ENCODE results near the gene ADSS1.

Gene ADSS1

DNA sequence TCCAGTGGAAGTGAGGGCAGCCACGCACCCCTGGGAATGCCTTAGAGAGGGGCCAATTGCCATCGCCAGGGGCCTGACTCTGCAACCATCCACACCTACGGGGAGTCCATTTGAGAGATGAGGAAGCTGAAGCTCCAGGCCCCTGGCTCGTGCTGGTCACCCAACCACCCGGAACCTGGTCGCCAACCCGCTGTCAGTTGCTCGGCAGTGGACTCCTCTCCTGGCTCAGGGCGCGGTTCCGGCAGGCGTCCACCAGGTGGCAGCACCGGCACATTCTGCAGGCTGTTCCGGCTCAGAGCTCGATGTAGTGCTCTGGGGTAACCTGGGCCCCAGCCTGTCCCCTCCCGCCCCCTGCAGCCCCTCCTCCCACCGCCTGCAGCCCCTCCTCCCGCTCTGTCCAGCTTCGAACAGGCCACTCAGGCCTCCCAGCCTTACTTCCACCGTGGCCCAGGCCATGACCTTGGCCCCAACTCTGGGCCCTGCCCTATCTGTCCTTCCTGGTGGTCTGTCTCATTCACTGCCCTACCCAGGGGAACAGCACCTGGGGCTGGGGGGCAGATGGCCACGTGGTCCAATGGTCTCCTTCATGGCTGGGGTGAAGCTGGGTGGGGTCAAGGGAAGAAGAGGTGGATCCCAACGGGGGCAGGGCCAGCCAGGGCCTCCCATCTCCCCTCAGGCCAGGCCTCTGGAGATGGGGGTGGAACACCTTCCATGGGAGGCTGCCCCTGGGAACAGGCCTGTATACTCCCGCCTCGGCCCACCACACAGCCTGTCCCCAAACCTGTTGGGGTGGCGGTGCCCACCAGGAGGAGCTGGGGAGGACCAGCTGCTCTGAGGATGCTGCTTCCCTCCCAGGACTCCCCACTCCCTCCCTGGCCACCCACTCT, 44.7 kb downstream of the ADSS1 start:
- DNase-seq (ENCODE audit: low read depth in 1 of 2, low spot score in 1 of 2), result peak; percentile 80 to 90

DNA sequence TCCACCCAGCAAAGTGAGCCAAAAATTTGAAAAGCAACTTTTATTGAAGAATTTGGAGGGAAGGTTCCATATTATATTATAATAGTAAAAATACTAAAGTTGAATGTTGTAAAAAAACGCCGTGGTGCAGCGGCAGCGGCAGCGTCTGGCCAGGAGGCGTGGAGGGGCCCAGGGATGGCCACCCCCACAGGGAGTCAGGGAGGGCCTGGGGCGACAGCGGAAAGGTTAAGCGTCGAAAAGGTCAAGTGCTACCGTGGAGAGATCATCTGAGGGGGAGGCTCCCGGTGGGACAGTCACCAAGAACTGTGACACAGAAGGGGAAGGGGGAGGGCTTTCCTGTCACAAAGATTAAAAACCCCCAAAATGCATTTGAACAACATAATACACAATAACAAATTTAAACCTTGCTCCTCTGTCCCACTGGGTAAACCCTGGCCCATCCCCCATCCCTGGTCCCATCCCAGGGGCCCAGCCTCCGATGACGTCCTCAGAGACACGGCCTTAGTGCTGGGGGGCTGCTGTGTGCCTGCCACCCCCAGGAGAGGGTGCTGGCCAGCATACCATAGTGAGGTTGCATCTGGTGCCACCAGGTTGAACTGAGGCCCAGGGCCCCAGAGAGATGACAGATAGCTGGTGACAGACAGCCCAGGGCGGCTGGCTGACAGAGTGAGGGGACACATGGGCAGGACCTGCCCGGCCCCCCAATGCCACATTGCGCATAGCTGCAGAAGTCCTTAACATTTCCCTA, 45.5 kb downstream of the ADSS1 start:
- no peak for DNase-seq (ENCODE audit: low read depth in 1 of 2, low spot score in 1 of 2)

- no peak for DNase-seq (ENCODE audit: low read depth in 1 of 2, low spot score in 1 of 2)
Measured at GRCh38 chr14:104770072-104770579, 46.1 kb downstream of the ADSS1 start.

GRCh38 chr14:104770851-104771272, 46.8 kb downstream of the ADSS1 start:
- no peak for DNase-seq (ENCODE audit: low read depth in 1 of 2, low spot score in 1 of 2)

GRCh38 chr14:104771374-104771773, 47.3 kb downstream of the ADSS1 start:
- DNase-seq (ENCODE audit: low read depth in 1 of 2, low spot score in 1 of 2), result no peak

DNA sequence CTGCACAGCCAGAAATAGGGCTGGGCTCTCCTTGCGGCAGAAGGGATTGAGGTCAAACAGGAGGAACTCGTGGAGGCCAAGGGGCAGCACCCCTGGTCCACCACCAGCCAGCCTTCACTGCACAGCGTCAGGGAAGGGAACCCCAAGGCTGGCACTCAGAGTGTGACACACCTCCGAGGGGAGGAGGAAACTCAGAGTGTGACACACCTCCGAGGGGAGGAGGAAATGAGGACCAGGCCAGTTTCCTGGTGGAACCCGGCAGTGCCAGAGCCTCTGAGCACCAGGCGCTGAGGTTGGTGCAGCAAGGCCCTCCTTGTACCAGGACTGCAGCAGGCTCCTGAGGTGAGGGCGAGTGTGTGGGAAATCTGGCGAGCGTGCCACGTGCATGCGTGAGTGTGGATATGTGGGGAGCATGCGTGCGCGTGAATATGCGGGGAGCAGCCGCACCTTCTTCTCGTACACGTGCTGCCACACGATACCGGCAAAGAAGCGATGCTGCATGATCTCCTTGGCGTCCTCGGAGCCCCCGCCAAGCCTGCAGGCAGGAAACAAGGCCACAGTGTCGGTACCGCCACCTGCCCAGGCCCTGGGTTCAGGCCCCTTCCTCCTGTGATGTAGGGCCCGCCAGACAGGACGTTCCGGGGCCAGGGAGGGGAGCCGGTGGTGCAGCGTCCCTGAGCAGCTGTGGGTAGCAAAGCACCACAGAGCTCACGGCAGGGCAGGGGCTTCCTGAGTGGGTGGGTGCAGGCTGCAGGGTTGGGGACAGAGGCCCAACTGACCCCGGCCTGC, 48.1 kb downstream of the ADSS1 start:
- DNase-seq (ENCODE audit: low read depth in 1 of 2, low spot score in 1 of 2), result no peak

DNA sequence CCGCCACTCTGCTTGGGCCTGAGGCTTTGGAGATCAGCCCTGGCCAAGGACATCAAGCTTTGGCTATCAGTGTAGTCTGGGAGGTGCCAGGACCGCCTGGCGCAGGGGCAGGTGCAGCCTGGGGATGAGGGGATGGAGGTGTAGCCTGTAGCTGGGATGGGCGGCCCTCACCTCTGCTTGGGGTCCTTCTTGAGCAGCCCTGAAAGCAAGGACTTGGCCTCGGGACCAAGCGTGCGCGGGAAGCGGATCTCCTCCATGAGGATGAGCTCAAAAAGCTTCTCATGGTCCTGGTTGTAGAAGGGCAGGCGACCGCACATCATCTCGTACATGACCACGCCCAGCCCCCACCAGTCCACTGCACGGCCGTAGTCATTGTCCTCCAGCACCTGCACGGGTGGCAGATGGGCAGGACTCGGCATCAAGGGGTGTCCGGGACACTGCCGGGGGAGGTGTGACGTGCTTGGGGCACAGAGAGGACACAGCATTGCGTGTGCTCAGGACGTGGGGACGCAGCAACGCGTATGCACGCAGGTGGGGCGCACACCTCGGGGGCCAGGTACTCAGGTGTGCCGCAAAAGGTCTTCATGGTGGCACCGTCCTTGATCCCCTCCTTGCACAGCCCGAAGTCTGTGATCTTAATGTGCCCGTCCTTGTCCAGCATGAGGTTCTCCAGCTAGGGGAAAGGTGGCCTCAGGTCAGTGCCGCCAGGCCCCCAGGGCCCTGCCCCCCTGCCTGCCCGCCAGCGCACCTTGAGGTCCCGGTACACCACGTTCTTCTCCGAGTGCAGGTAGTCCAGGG, 48.9 kb downstream of the ADSS1 start:
- no peak for DNase-seq (ENCODE audit: low read depth in 1 of 2, low spot score in 1 of 2)

- no peak for DNase-seq (ENCODE audit: low read depth in 1 of 2, low spot score in 1 of 2)
Measured at GRCh38 chr14:104773505-104774452, 49.8 kb downstream of the ADSS1 start.

DNA sequence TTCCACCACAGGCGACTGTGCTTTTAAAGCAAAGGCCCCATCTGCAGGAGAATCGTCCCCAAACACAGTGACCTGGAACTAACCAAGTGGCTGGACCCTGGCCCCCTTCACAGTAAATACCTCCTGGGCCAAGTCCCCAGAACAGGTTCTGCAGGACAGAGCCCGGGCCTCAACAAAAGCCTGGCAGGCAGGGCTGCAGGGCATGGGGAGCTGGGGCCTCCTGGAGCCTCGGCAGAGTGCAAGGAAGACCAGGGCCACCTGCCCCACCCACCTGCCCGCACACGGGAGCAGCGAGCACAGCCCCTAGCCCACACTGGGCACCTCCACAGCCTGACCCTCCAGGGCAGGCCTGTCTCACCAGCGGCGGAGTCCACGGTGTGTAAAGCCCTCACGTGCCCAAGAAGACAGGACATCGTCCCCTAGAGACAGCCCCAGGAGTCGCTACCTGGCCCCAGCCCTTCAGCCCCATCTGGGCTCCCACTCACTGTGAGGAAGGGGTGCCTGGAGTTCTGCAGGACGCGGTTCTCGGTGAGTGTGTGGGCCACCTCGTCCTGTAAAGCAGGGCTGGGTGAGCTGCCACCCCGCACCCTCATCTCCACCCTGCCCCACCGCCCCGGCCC, 50.5 kb downstream of the ADSS1 start:
- no peak for DNase-seq (ENCODE audit: low read depth in 1 of 2, low spot score in 1 of 2)

DNA sequence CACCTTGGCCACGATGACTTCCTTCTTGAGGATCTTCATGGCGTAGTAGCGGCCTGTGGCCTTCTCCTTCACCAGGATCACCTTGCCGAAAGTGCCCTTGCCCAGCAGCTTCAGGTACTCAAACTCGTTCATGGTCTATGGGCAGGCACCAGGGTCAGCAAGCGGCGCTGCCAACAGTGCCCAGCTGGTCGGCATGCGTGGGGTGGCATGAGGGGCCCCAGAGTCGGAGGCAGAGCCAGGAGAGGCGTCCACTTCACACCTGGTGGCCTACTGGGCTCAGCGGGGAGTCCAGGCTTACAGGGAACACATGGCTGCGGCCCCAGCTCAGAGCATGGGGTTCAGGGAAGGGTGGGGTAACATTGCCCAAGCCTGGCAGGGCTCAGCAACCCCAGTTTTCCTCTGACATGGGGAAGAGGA, 51.1 kb downstream of the ADSS1 start:
- no peak for DNase-seq (ENCODE audit: low read depth in 1 of 2, low spot score in 1 of 2)

- no peak for DNase-seq (ENCODE audit: low read depth in 1 of 2, low spot score in 1 of 2)
Measured at GRCh38 chr14:104776481-104776880, 52.5 kb downstream of the ADSS1 start.

- no peak for DNase-seq (ENCODE audit: low read depth in 1 of 2, low spot score in 1 of 2)
Measured at GRCh38 chr14:104776961-104777807, 53.2 kb downstream of the ADSS1 start.

GRCh38 chr14:104777808-104778249, 53.8 kb downstream of the ADSS1 start:
- no peak for DNase-seq (ENCODE audit: low read depth in 1 of 2, low spot score in 1 of 2)

DNA sequence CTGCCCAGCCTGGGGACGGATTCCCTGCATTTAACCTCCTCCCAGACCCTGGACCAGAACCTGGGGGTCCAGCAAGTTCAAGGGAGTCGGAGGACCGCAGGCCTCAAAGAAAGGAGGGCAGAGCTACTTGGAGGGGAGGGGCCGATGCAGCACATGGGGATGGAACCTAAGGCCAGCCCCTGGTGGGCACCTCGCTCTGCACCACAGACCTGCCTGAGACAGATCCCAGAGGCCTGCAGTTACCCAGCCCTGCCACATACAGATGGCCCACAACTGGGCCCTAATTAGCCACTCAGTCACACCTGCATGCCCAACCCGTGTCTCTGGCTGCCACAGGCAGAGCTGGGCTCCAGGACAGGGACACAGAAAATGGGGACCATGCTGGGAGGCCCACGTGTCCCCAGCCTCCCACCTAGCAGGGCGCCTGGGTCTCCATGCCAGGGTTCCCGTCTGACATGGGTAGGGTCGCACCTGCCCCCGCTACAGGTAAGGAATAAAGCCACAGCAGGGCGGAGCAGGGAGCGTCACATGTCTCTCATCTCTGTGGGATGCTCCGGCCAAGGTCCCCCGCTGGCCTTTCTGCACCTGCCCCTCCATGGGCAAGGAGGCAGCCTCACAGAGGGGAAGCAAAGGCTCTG, 54.8 kb downstream of the ADSS1 start:
- no peak for DNase-seq (ENCODE audit: low read depth in 1 of 2, low spot score in 1 of 2)

DNA sequence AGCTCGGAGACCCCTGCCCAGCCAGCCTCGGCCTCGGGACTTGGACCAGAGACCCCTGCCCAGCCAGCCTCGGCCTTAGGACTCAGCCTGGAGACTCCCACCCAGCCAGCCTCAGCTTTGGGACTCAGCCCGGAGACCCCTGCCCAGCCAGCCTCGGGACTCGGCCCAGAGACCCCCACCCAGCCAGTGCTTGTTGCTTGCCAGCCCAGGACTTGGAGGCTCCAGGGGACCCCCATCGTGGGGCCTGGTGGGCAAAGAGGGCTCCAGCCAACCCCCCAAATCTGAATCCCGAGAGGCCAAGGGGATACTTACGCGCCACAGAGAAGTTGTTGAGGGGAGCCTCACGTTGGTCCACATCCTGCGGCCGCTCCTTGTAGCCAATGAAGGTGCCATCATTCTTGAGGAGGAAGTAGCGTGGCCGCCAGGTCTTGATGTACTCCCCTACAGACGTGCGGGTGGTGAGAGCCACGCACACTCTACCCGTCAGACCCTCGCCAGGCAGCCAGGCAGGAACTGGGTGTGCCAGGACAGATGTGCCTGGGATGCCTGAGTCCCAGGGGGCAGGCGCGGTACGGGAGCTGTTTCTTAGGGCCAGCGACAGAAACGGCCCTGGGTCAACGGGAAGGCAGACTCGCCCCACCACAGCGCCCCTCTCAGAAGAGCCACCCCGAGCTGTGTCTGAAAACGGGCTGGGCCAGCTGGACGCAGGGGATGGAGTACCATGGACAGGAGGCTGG, 55.9 kb downstream of the ADSS1 start:
- DNase-seq (ENCODE audit: low read depth in 1 of 2, low spot score in 1 of 2), result no peak

DNA sequence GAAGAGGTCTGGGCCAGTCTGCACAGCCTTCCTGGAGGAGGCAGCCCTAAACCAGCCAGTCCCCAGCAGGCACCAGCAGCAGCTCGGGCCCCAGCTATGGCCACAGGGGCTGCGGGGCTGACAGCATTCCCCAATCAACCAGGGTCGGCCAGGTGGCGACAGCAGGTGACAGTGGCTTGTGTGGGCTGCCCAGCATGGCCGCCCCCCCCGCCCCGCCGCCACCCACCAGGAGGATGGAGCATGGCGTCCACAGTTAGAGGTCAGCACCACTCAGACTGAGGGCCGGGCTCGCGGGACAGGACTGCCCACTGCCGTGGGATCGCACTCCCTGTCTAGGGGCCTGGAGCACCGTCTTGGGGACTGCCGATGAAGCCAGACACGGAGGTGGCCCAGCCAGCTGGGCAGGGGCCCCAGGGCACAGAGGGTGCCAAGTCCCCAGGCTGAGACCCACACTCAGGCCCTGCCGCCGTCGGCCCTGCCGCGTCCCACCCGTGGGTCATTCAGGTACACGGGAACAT, 56.5 kb downstream of the ADSS1 start:
- DNase-seq (ENCODE audit: low read depth in 1 of 2, low spot score in 1 of 2), result no peak
